Measurements from ENCODE around the gene TLL2.

DNA sequence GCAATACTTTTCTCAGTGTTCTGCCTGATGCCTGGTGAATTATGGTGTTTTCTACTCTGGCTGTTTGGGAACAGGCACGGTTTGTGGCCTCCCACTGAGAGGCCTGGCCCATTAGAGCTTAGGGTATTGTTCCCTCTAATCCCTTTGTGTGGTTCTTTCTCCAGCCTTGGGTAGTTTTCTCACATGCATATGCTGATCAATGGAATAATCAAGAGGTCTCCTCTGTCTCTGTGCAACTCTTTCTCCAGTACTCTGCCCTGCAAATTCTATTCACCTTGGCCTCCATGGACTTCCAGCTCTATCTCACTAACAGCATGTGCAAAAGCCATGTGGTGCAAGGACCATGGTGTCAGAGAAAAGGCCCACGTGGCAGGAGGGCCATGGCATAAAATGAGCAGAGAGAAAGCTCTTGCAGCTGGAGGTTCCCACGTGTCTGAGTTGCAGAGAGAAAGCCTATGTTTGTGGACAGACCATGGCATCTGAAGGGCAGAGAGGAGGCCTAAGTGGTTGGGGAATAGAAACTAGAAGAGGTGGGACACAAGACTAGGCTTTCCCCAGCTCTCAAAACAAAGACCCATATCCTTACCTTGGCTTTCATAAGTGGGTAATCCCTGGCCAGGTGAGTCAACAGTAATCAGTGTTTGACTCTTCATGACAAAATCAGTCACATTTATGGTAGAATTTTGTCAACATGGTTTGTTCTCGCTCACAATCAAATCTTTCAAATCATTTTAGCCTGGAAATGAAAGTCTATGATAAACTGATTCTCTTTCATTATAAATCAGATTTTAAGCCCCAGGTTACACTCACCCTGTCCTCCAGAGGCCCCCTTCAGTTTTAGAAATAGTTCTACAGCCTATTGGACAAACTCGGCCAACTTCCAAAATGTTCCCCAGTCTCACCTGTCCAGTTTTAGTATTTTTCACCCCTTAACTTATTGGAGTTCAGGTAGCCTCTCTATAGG, 172.2 kb downstream of the TLL2 start:
- TF ChIP-seq POLR2AphosphoS5 (IDR thresholded peaks at IDR 0.05): no peak
- TF ChIP-seq, protein P1, sequence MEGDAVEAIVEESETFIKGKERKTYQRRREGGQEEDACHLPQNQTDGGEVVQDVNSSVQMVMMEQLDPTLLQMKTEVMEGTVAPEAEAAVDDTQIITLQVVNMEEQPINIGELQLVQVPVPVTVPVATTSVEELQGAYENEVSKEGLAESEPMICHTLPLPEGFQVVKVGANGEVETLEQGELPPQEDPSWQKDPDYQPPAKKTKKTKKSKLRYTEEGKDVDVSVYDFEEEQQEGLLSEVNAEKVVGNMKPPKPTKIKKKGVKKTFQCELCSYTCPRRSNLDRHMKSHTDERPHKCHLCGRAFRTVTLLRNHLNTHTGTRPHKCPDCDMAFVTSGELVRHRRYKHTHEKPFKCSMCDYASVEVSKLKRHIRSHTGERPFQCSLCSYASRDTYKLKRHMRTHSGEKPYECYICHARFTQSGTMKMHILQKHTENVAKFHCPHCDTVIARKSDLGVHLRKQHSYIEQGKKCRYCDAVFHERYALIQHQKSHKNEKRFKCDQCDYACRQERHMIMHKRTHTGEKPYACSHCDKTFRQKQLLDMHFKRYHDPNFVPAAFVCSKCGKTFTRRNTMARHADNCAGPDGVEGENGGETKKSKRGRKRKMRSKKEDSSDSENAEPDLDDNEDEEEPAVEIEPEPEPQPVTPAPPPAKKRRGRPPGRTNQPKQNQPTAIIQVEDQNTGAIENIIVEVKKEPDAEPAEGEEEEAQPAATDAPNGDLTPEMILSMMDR (IDR thresholded peaks at IDR 0.05): no peak
- no peak for TF ChIP-seq POLR2A (IDR thresholded peaks at IDR 0.05)
